ENCODE data around the gene PIAS2.

The PIAS2 gene

DNA sequence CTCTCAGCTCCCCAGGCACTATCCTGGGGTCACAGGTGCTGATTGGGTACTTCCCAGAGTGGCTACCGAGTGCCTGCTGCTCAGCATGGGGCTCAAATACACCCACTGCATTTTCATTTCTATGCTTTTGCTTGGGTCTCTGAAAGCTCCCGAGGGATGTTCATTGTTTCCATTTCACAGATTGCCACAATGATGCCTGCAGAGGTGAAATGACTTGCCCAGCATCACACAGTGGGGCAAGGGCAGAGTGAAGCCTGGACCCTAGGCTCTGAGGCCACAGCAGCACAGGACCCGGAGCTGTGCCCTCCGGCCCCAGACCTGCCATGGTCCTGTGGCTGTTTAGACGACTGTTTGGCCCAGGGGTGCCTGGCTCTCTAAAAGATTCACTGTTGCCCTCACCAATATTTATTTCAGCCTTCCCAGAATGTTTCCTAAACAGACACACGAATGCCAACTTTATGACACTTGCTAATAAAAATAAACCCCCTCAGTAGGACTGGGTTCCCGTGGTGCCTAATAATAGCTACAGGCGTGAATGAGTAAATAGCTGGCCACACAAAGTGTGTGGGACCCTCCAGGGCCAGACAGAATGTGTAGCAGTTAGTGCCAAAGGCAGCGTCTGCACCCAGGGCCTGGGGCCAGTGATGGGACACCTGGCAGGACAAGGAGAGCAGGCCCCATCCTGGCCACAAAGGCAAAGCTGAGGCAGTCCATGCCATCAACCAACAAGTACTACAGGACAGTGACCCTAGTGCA is 149.0 kb downstream of the PIAS2 start:
- no peak overlapping the region for H3K4me3 ChIP-seq (ENCODE audit: low read depth, low read length)
- TF ChIP-seq, protein P1, sequence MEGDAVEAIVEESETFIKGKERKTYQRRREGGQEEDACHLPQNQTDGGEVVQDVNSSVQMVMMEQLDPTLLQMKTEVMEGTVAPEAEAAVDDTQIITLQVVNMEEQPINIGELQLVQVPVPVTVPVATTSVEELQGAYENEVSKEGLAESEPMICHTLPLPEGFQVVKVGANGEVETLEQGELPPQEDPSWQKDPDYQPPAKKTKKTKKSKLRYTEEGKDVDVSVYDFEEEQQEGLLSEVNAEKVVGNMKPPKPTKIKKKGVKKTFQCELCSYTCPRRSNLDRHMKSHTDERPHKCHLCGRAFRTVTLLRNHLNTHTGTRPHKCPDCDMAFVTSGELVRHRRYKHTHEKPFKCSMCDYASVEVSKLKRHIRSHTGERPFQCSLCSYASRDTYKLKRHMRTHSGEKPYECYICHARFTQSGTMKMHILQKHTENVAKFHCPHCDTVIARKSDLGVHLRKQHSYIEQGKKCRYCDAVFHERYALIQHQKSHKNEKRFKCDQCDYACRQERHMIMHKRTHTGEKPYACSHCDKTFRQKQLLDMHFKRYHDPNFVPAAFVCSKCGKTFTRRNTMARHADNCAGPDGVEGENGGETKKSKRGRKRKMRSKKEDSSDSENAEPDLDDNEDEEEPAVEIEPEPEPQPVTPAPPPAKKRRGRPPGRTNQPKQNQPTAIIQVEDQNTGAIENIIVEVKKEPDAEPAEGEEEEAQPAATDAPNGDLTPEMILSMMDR (IDR thresholded peaks at IDR 0.05; ENCODE audit: low read depth, low read length) = no peak

DNA sequence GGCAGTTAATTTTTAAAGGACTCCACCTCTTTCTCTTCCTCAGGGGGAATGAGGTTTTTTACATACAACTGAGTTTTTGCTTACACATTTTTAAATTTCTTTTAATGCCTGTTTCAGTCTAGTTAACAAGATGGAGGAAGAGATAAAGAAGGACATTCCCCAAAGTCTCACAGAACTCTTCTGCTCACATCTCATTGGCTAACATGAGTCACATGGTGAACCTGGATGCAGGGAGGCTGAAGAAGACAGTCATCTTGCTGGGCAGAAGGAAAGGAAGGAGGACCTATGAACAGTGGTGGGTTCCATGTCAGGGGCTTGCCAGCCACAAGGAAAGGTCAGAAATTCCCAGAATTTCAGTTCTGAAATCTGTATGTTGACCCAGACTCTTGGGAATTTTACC is 150.1 kb downstream of the PIAS2 start:
- H3K4me3 ChIP-seq (ENCODE audit: low read depth, low read length) = no peak overlapping the region
- TF ChIP-seq, protein P1 (IDR thresholded peaks at IDR 0.05; ENCODE audit: low read depth, low read length) = no peak

DNA sequence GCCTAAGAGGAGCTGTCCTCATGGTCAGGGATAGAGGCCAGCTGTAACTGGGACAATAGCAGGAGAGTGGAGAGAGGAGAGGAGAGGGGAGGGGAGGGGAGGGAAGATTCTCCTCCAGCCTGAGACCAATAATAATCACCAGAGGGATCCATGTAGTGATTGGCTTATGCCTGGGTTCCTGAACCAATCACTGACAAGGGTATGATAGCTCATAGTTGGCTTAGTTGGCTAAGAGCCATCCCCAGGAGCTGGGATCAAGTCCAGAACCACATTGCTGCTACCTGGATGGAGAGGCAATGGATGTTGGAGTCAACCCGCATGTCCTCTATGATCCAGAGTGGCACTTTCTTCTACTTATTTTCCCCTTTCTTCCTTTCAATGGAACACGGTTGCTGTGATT is 152.7 kb downstream of the PIAS2 start:
- no peak overlapping the region for H3K4me3 ChIP-seq (ENCODE audit: low read depth, low read length)
- TF ChIP-seq, protein P1 (IDR thresholded peaks at IDR 0.05; ENCODE audit: low read depth, low read length) = no peak

DNA sequence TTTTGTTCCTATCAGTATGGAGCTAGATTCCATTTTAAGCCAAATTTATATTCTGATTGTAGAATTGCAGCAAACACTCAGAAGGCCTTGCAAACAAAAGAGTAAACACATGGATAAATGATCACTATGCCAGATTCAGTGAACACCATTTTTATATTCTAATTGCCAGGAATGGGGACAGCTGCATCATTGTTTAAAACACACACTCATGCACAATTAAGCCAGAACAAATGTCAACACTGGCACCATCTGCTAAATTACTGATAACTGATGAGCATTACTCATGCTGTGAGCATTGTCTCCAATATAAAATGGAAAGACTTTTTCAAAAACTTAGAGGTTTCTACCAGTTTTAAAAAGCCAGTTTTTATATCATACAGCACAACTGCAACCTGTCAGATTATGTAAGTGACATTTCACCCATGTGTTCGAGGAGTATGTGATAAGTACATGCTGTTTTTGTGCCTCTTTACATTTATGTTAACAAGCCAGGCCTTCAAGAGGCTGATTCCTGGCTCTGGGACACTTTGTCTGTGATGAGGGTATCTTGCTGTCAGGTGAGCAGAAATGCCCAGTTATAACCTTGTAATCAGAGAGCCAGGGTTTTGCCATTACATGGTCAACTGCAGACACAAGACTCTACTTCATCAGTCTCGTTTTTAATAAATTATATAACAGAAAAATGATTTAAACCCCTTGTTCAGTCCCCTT is 156.1 kb downstream of the PIAS2 start:
- H3K4me3 ChIP-seq (ENCODE audit: low read depth, low read length) = no peak overlapping the region
- TF ChIP-seq, protein P1 (IDR thresholded peaks at IDR 0.05; ENCODE audit: low read depth, low read length) = no peak

DNA sequence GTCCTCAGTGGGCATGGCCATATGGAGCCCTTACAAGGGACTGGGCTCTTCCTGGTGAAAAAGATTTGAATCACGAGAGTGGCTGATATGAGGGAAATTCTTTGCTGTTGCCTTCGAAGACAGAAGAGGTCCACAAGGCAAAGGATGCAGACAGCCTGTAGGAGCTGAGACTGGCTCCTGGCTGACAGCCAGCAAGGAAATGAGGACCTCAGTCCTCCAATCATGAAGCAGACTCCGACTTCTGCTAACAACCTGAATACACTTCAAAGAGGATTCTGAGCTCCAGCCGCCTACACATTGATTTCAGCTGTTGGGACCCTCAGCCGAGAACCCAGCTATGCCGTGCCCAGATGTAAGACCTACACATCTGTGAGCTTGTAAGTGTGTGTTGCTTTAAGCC is 157.4 kb downstream of the PIAS2 start:
- no peak overlapping the region for H3K4me3 ChIP-seq (ENCODE audit: low read depth, low read length)
- TF ChIP-seq, protein P1 (IDR thresholded peaks at IDR 0.05; ENCODE audit: low read depth, low read length) = no peak

DNA sequence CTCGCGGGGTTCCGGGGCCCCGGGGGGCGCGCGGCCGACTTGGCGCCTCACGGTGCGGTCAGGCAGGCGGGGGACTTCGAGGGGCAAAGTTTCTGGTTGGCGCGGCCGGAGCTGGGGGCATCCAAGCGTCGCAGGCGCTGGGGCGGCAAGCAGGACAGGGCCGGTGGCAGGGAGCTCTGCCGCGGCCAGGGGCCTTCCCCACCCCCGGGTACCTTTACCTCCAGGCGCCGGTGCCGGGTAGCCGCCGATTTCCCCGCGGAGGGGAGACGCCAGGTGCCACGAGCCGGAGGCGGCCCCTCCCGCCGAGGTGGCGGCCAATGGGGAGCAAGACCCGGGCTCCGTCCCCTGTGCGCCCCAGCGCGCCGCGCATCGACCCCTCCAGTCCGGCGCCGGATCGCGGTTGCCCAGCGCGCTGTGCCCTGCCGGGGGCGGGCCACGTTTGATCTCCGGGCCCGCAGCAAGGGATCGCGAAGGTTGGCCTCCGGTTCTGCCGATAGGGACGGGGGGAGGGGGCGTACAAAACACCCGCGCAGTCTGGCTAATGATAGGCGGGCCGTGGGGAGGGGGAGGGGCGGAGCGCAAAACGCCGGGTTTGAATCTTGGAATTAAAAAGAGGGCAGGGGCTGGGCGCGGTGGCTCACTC is 160.6 kb downstream of the PIAS2 start, which contains the start of gene ST8SIA5:
Gene ST8SIA5, minus strand, starts transcription at position 495 of the 643 bp plus-strand sequence. CDS start 545 bp downstream, outside the sequence.
- TF ChIP-seq, protein P1 (IDR thresholded peaks at IDR 0.05; ENCODE audit: low read depth, low read length) = no peak
- H3K4me3 ChIP-seq (ENCODE audit: low read depth, low read length) = peak within 1 kb of the TSS; percentile 12
